Tibial artery (tissue), 4 donors: ENCODE measurements around the gene AZU1.

Experiments
- DNase-seq, 2 donors: peaks; one replicate each; pipeline ENCODE4 v3.0.0-alpha.2; 2019
- H3K27ac ChIP-seq, 2 donors: fragments of 200-600 bp; sonication (generic) in 1 of 2; 1 replicate in 1 of 2; 2 replicates in 1 of 2; pipeline ENCODE4 v1.5.1; 2018 to 2019; ENCODE audit warnings: mild to moderate bottlenecking in 1 of 2
- H3K27me3 ChIP-seq, 2 donors: fragments of 200-600 bp; sonication (generic) in 1 of 2; one replicate each; pipeline versions ENCODE4 v1.5.1 to v1.6.0; 2016 to 2019
- H3K36me3 ChIP-seq, 3 donors: fragments of 200-600 bp; sonication (generic) in 2 of 3; one replicate each; pipeline ENCODE4 v1.5.1; 2016 to 2019; ENCODE audit warnings: mild to moderate bottlenecking in 2 of 3
- H3K4me1 ChIP-seq, 4 donors: fragments of 200-600 bp; sonication (generic) in 2 of 4; 1 replicate in 3 of 4; 2 replicates in 1 of 4; pipeline ENCODE4 v1.5.1; 2016 to 2019
- H3K4me3 ChIP-seq, 2 donors: fragments of 200-600 bp; sonication (generic) in 1 of 2; 1 replicate in 1 of 2; 2 replicates in 1 of 2; pipeline ENCODE4 v1.5.1; 2018 to 2019; ENCODE audit warnings: mild to moderate bottlenecking in 2 of 2
- H3K9me3 ChIP-seq, 3 donors: fragments of 200-600 bp; sonication (generic) in 1 of 3; one replicate each; pipeline ENCODE4 v1.5.1; 2016 to 2019
- CTCF ChIP-seq, 2 experiments: fragments of 200-600 bp in 1 of 2; fragments of 450-650 bp in 1 of 2; IDR thresholded peaks; one replicate each; pipeline ENCODE4 v1.5.1; 2017 to 2019; ENCODE audit warnings: antibody characterized with exemption in 2 of 2, mild to moderate bottlenecking in 1 of 2, moderate library complexity in 1 of 2
- intact Hi-C: fragments of 100-400 bp; cut with DNase I; formaldehyde crosslinking; loops from one replicate; pipeline ENCODE4 v1.15.0; 2023; ENCODE audit warnings: low total_unique reads

AZU1 gene

GRCh38 chr19:782878-783668, 44.6 kb upstream of the AZU1 start:
- intact Hi-C loops: no loop called here
- peak overlapping the region; percentile 7 to 31 for H3K4me3 ChIP-seq
- peak overlapping the region in 1 of 2 donors; percentile 35 for H3K27ac ChIP-seq
- H3K27me3 ChIP-seq: peaks cover 0 to 2% of the 10 kb centered on the region in 2 donors
- DNase-seq: no peak
- no peak for TF ChIP-seq CTCF (IDR thresholded peaks at IDR 0.05)
- H3K9me3 ChIP-seq: no peaks in the 10 kb centered on the region
- no peaks in the 10 kb centered on the region for H3K36me3 ChIP-seq
- H3K4me1 ChIP-seq: peaks cover 0 to 20% (median 16%) of the 10 kb centered on the region in 4 donors

- H3K4me3 ChIP-seq: no peak overlapping the region
- no peak overlapping the region for H3K27ac ChIP-seq
- no peak for DNase-seq
- no peak for TF ChIP-seq CTCF (IDR thresholded peaks at IDR 0.05)
- peaks cover 0 to 2% of the 10 kb centered on the region in 2 donors for H3K27me3 ChIP-seq
- no peaks in the 10 kb centered on the region for H3K9me3 ChIP-seq
- intact Hi-C loops: no loop called here
- no peaks in the 10 kb centered on the region for H3K36me3 ChIP-seq
- H3K4me1 ChIP-seq: peaks cover 0 to 20% (median 13%) of the 10 kb centered on the region in 4 donors
Measured at GRCh38 chr19:784541-784940, 43.1 kb upstream of the AZU1 start.

GRCh38 chr19:787536-787935, 40.1 kb upstream of the AZU1 start:
- no peak overlapping the region for H3K4me3 ChIP-seq
- H3K27me3 ChIP-seq: no peaks in the 10 kb centered on the region
- no peaks in the 10 kb centered on the region for H3K9me3 ChIP-seq
- no peaks in the 10 kb centered on the region for H3K36me3 ChIP-seq
- intact Hi-C loops: no loop called here
- peaks cover 0 to 10% (median 4%) of the 10 kb centered on the region in 4 donors for H3K4me1 ChIP-seq
- TF ChIP-seq CTCF (IDR thresholded peaks at IDR 0.05): no peak
- DNase-seq: no peak
- H3K27ac ChIP-seq: no peak overlapping the region

- H3K36me3 ChIP-seq: no peaks in the 10 kb centered on the region
- intact Hi-C loops: no loop called here
- H3K4me3 ChIP-seq: no peak overlapping the region
- no peak for TF ChIP-seq CTCF (IDR thresholded peaks at IDR 0.05)
- H3K9me3 ChIP-seq: no peaks in the 10 kb centered on the region
- DNase-seq: no peak
- no peak overlapping the region for H3K27ac ChIP-seq
- no peaks in the 10 kb centered on the region for H3K27me3 ChIP-seq
- H3K4me1 ChIP-seq: no peaks in the 10 kb centered on the region
Measured at GRCh38 chr19:788686-788982, 39.0 kb upstream of the AZU1 start.

- Histone ChIP-seq H3K27me3 (no peaks in the 10 kb centered on the region), H3K27ac (no peak overlapping the region), H3K4me3 (no peak overlapping the region), H3K36me3 (no peaks in the 10 kb centered on the region), H3K9me3 (no peaks in the 10 kb centered on the region), H3K4me1 (no peaks in the 10 kb centered on the region)
- no peak for TF ChIP-seq CTCF (IDR thresholded peaks at IDR 0.05)
- intact Hi-C loops: no loop called here
- no peak for DNase-seq
Measured at GRCh38 chr19:788983-789700, 38.5 kb upstream of the AZU1 start.
